Stimulated activated CD8-positive, alpha-beta memory T cell treated with anti-CD3 and anti-CD28 coated beads, Interleukin-12 subunit alpha, Interleukin-12 subunit beta, amount 100 ng/mL, for 4 hours (primary cell): ENCODE data around the gene FTH1.
"Not testable (repeated sequence)": the region's sequence is repeated elsewhere in the genome, so short reads cannot be mapped to it uniquely, and the experiment has no call there.

Experiments used
- DNase-seq: peaks from one replicate; pipeline ENCODE4 v3.0.0-alpha.2; 2020; ENCODE audit warnings: low read depth

FTH1 gene

GRCh38 chr11:61963282-61964057 lies 4.0 kb downstream of the FTH1 start:
- DNase-seq = no peak

GRCh38 chr11:61963016-61963281 lies 4.5 kb downstream of the FTH1 start:
- DNase-seq = no peak

GRCh38 chr11:61962213-61963015 lies 5.0 kb downstream of the FTH1 start:
- DNase-seq = no peak

- no peak for DNase-seq
Measured at GRCh38 chr11:61961570-61962212, 5.7 kb downstream of the FTH1 start.

- no peak for DNase-seq
Measured at GRCh38 chr11:61960532-61960931, 6.9 kb downstream of the FTH1 start.

- no peak for DNase-seq
Measured at GRCh38 chr11:61959678-61960077, 7.8 kb downstream of the FTH1 start.

- no peak for DNase-seq
Measured at GRCh38 chr11:61959114-61959513, 8.3 kb downstream of the FTH1 start.

- DNase-seq = no peak
Measured at GRCh38 chr11:61958590-61958989, 8.8 kb downstream of the FTH1 start.

- DNase-seq = no peak
Measured at GRCh38 chr11:61957021-61957770, 10.2 kb downstream of the FTH1 start.

- DNase-seq = no peak
Measured at GRCh38 chr11:61956191-61957020, 11.0 kb downstream of the FTH1 start.

GRCh38 chr11:61955422-61956135 lies 11.9 kb downstream of the FTH1 start:
- no peak for DNase-seq

GRCh38 chr11:61954851-61955421 lies 12.5 kb downstream of the FTH1 start:
- no peak for DNase-seq

- DNase-seq = no peak
Measured at GRCh38 chr11:61954106-61954850, 13.2 kb downstream of the FTH1 start.

- not testable (repeated sequence) for DNase-seq
Measured at GRCh38 chr11:61953632-61954031, 13.8 kb downstream of the FTH1 start.

- DNase-seq = no peak
Measured at GRCh38 chr11:61952882-61953281, 14.6 kb downstream of the FTH1 start.

GRCh38 chr11:61951484-61952135 lies 15.8 kb downstream of the FTH1 start:
- no peak for DNase-seq

- no peak for DNase-seq
Measured at GRCh38 chr11:61950035-61950547, 17.3 kb downstream of the FTH1 start, which contains the start of gene BEST1. Gene BEST1, plus strand, starts transcription at chr11:61950351. Its CDS starts 1,456 bp downstream, at chr11:61951807.

GRCh38 chr11:61949169-61950034 lies 18.0 kb downstream of the FTH1 start:
- DNase-seq = no peak
